CD4-positive, alpha-beta T cell (primary cell): Measurements from ENCODE around the gene EPHA4. TPM values are rescaled to one million over a fixed set of nuclear protein-coding genes. Genes with fewer than 3 reads are reported as not detected.

ENCODE experiments used
- ATAC-seq: fragments of 200-7000 bp; cut with Tn5 transposase; one replicate; pipeline ENCODE4 v1.10.0; 2022; ENCODE audit warnings: mild to moderate bottlenecking; ENCODE audit not compliant: poor library complexity
- CTCF ChIA-PET: fragments of 350-600 bp; sonication (Branson Sonifier 250); formaldehyde crosslinking; loops from one replicate; lab custom pipeline; 2021; ENCODE audit warnings: antibody characterized with exemption, inconsistent platforms; lab: Charles Lee
- POLR2A ChIA-PET: fragments of 350-600 bp; sonication (Branson Sonifier 250); formaldehyde crosslinking; loops from one replicate; lab custom pipeline; 2021; ENCODE audit warnings: antibody characterized with exemption, inconsistent platforms; lab: Charles Lee
- DNase-seq, 14 experiments: peaks; one replicate each; pipeline ENCODE4 v3.0.0-alpha.2; 2013 to 2020; ENCODE audit warnings: mixed read lengths in 2 of 14
- H3K27ac ChIP-seq, 2 donors: one replicate each; pipeline versions ENCODE4 v1.5.1 to v1.7.0; 2013; ENCODE audit warnings: low read length in 2 of 2, low read depth in 1 of 2, mild to moderate bottlenecking in 1 of 2
- H3K27me3 ChIP-seq, 2 experiments: 1 replicate in 1 of 2; 2 replicates in 1 of 2; pipeline versions ENCODE4 v1.6.1 to v1.7.0; 2013; ENCODE audit warnings: low read length in 2 of 2, control low read depth in 1 of 2, mild to moderate bottlenecking in 1 of 2, moderate library complexity in 1 of 2; ENCODE audit not compliant: insufficient read depth in 2 of 2, control insufficient read depth in 1 of 2
- H3K36me3 ChIP-seq: one replicate; pipeline ENCODE4 v1.6.1; 2013; ENCODE audit warnings: low read length, control low read depth; ENCODE audit not compliant: insufficient read depth
- H3K4me1 ChIP-seq: one replicate; pipeline ENCODE4 v1.6.1; 2013; ENCODE audit warnings: low read length, control low read depth; ENCODE audit not compliant: insufficient read depth
- H3K4me3 ChIP-seq: one replicate; pipeline ENCODE4 v1.5.1; 2013; ENCODE audit warnings: mild to moderate bottlenecking, low read length, moderate library complexity
- H3K9me3 ChIP-seq, 2 experiments: 1 replicate in 1 of 2; 2 replicates in 1 of 2; pipeline versions ENCODE4 v1.6.1 to v1.7.0; 2013; ENCODE audit warnings: low read length in 2 of 2, mild to moderate bottlenecking in 2 of 2, control low read depth in 1 of 2, moderate library complexity in 1 of 2; ENCODE audit not compliant: control insufficient read depth in 1 of 2, insufficient read depth in 1 of 2
- H3K27ac Mint-ChIP-seq: one replicate; pipeline ENCODE4 v1.8.0; 2020; ENCODE audit warnings: mixed read lengths
- H3K27me3 Mint-ChIP-seq: one replicate; pipeline ENCODE4 v1.8.0; 2021; ENCODE audit warnings: mixed read lengths
- H3K36me3 Mint-ChIP-seq: one replicate; pipeline ENCODE4 v1.8.0; 2021; ENCODE audit warnings: low read depth, mixed read lengths
- H3K4me1 Mint-ChIP-seq: one replicate; pipeline ENCODE4 v1.8.0; 2021; ENCODE audit warnings: low read depth, mixed read lengths
- H3K4me3 Mint-ChIP-seq: one replicate; pipeline ENCODE4 v1.8.0; 2020; ENCODE audit warnings: mild to moderate bottlenecking, mixed read lengths
- H3K9me3 Mint-ChIP-seq: one replicate; pipeline ENCODE4 v1.8.0; 2020; ENCODE audit warnings: mixed read lengths
- intact Hi-C, 2 experiments: fragments of 100-400 bp; cut with DNase I in 1 of 2; cut with micrococcal nuclease in 1 of 2; formaldehyde crosslinking; loops; one replicate each; pipeline versions ENCODE4 v1.15.1 to v1.9.0; 2023 to 2025; cut with DNase I, micrococcal nuclease
- total RNA-seq, 174 experiments: library from RNA in 2 of 174; stranded (reverse) in 2 of 174; gene quantifications; one replicate each; pipeline ENCODE4 v1.2.3 and lab custom pipeline; 2021 to 2026
- TF ChIP-seq, protein P1 (sequence below): fragments of 200-600 bp; IDR thresholded peaks from one replicate; pipeline ENCODE4 v1.8.0; 2022; ENCODE audit warnings: antibody characterized with exemption, mild to moderate bottlenecking

Gene EPHA4
- total RNA-seq, 2 experiments from 2014 or later = 85.7 to 86.5 TPM

DNA sequence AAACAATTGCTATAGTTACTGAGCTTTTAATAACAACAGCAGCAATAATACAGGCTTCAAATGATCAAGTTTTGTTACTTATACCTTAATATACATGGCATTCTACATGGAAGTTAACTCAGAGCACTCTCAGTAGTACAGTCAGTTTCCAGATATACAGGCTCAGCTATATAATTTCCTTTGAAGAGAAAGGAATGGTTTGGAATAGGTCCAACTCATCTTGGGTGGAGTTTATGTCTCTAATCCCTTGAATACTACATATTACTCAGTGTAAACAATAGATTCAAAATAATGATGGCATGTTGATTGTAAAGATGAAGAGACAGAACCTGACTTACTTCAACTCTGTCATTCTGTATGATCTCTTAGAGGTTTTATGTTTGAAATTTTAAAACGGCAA is 174.9 kb downstream of the EPHA4 start:
- Mint-ChIP-seq H3K4me1 (no peaks in the 10 kb centered on the region), H3K4me3 (no peak overlapping the region), H3K36me3 (no peaks in the 10 kb centered on the region), H3K27me3 (no peaks in the 10 kb centered on the region), H3K9me3 (no peaks in the 10 kb centered on the region), H3K27ac (no peak overlapping the region)
- ATAC-seq (no peak), DNase-seq (no peak)
- ChIA-PET POLR2A (no interaction called here), CTCF (no interaction called here)
- no peak overlapping the region for H3K27ac ChIP-seq
- H3K9me3 ChIP-seq = no peaks in the 10 kb centered on the region
- peaks cover 0 to 4% of the 10 kb centered on the region in 2 experiments for H3K27me3 ChIP-seq
- no peaks in the 10 kb centered on the region for H3K36me3 ChIP-seq
- no peak overlapping the region for H3K4me3 ChIP-seq
- no peaks in the 10 kb centered on the region for H3K4me1 ChIP-seq
- TF ChIP-seq, protein P1, sequence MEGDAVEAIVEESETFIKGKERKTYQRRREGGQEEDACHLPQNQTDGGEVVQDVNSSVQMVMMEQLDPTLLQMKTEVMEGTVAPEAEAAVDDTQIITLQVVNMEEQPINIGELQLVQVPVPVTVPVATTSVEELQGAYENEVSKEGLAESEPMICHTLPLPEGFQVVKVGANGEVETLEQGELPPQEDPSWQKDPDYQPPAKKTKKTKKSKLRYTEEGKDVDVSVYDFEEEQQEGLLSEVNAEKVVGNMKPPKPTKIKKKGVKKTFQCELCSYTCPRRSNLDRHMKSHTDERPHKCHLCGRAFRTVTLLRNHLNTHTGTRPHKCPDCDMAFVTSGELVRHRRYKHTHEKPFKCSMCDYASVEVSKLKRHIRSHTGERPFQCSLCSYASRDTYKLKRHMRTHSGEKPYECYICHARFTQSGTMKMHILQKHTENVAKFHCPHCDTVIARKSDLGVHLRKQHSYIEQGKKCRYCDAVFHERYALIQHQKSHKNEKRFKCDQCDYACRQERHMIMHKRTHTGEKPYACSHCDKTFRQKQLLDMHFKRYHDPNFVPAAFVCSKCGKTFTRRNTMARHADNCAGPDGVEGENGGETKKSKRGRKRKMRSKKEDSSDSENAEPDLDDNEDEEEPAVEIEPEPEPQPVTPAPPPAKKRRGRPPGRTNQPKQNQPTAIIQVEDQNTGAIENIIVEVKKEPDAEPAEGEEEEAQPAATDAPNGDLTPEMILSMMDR = no peak
- intact Hi-C loops = no loop called here

DNA sequence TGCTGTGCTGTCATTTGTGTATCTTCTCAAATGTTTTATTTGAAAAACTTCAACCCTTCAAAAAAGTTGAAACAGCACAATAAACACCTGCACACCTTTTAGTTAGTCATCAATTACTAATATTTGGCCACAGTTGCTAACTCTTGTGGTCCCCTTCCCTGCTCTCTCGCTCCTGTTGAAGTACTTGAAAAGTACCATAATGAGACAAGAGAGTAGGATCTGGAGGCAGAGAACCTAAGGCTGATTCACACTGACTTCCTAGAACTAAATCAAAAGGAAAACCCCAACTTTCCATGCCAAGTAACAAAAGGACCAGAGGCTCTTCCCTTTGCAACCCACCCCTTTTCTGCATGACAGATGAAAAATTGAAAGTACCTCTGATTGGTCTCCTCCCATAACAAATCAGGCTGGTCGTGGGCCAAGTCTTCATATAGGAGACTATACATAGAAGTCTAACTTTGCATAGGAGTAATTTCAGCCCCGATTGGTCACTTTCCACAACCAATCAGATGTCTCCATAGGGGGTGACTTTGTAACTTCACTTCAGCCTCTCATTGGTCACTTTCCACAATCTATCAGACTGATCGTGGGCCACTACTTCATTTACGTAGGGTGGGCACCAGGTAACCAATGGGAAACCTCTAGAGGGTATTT is 179.7 kb downstream of the EPHA4 start:
- Mint-ChIP-seq H3K4me1 (no peaks in the 10 kb centered on the region), H3K27ac (no peak overlapping the region), H3K4me3 (no peak overlapping the region), H3K36me3 (no peaks in the 10 kb centered on the region), H3K9me3 (no peaks in the 10 kb centered on the region), H3K27me3 (no peaks in the 10 kb centered on the region)
- no peaks in the 10 kb centered on the region for H3K9me3 ChIP-seq
- DNase-seq = no peak
- CTCF ChIA-PET = no interaction called here
- no peak overlapping the region for H3K27ac ChIP-seq
- POLR2A ChIA-PET = no interaction called here
- intact Hi-C loops = no loop called here
- H3K4me1 ChIP-seq = no peaks in the 10 kb centered on the region
- H3K4me3 ChIP-seq = no peak overlapping the region
- no peak for ATAC-seq
- H3K27me3 ChIP-seq = no peaks in the 10 kb centered on the region
- H3K36me3 ChIP-seq = no peaks in the 10 kb centered on the region
- TF ChIP-seq, protein P1 = no peak

DNA sequence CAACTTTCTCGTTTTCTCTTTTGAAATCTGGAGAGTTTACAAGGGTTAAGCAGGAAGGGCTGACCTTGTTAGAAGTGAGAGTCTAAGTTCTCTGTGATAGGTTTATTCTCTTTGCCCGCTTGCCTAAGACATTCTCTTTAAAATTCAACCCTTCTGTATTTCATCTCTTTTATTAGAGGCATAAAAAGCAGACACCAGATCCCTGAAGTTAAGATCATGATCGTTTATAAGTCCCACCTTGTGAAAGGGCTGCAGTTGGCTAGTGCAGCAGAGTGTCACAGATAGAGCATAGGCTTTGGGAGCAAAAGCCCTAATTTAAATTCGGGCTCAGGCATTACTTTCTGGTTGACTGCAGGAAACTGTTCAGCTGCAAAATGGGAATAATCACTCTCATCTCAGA is 181.2 kb downstream of the EPHA4 start:
- POLR2A ChIA-PET = no interaction called here
- intact Hi-C loops = no loop called here

More for the DNA sequence above, 181.2 kb downstream of the EPHA4 start:
- Mint-ChIP-seq H3K27ac (no peak overlapping the region), H3K4me3 (no peak overlapping the region), H3K9me3 (no peaks in the 10 kb centered on the region), H3K4me1 (no peaks in the 10 kb centered on the region), H3K27me3 (no peaks in the 10 kb centered on the region), H3K36me3 (no peaks in the 10 kb centered on the region)
- DNase-seq = no peak
- no peak for ATAC-seq
- Histone ChIP-seq H3K36me3 (no peaks in the 10 kb centered on the region), H3K27ac (no peak overlapping the region), H3K4me3 (no peak overlapping the region), H3K27me3 (no peaks in the 10 kb centered on the region), H3K9me3 (no peaks in the 10 kb centered on the region), H3K4me1 (no peaks in the 10 kb centered on the region)
- CTCF ChIA-PET = no interaction called here
- TF ChIP-seq, protein P1 = no peak
